ENCODE measurements around the gene RBP5. TPM values are rescaled to one million over a fixed set of nuclear protein-coding genes. Genes with fewer than 3 reads are reported as not detected.

RBP5 gene
- total RNA-seq, 1 experiment from 2014 or later: not detected

DNA sequence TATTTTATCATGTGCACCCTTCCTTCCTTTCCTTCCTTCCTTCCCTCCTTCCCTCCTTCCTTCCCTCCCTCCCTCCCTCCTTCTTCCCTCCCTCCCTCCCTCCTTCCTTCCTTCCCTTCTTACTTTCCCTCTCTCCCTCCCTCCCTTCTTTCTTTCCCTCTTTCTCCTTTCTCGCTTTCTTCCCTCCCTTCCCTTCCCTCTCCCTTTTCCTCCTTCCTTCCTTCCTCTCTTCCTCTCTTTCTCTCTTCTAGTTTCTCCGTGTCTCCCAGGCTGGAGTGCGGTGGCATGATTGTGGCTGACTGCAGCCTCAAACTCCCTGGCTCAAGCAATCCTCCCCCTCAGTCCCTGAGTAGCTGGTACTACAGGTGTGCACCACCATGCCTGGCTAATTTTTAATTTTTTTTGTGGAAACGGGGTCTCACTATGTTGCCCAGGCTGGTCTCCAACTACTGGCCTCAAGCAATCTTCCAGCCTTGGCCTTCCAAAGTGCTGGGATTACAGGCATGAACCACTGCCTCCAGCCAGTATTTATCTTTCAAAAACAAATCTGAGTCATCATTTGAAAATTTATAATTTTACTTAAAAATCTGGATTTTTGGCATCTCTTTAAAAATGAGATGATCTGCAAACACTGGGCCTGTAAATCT lies 27.5 kb downstream of the RBP5 start:
- Histone ChIP-seq H3K27ac (ENCODE audit: low read depth, low read length, poor library complexity, severe bottlenecking) (no peak overlapping the region), H3K4me1 (ENCODE audit: insufficient read depth, low read length, poor library complexity, severe bottlenecking) (no peaks in the 10 kb centered on the region), H3K27me3 (replicated peaks; ENCODE audit: insufficient read depth, low read depth, low read length, poor library complexity) (no peaks in the 10 kb centered on the region), H3K9me3 (ENCODE audit: low read depth, low read length, poor library complexity, severe bottlenecking) (peaks cover 7% of the 10 kb centered on the region), H3K4me3 (ENCODE audit: low read depth, low read length, poor library complexity, severe bottlenecking) (no peak overlapping the region), H3K36me3 (ENCODE audit: insufficient read depth, low read length, poor library complexity, severe bottlenecking) (no peaks in the 10 kb centered on the region)
- BruUV-seq (replicated peaks): no TSS peak
- DNase-seq (ENCODE audit: low spot score): no peak
- POLR2A ChIA-PET (ENCODE audit: low non-redundant PET): no interaction called here
- intact Hi-C loops (cut with micrococcal nuclease; ENCODE audit: unreplicated experiment): no loop called here
- CTCF ChIA-PET: no interaction called here
- no peak for TF ChIP-seq EZH2 (IDR thresholded peaks at IDR 0.05; ENCODE audit: borderline replicate concordance, low read depth, low read length, poor library complexity, severe bottlenecking)
- TF ChIP-seq, protein P1, sequence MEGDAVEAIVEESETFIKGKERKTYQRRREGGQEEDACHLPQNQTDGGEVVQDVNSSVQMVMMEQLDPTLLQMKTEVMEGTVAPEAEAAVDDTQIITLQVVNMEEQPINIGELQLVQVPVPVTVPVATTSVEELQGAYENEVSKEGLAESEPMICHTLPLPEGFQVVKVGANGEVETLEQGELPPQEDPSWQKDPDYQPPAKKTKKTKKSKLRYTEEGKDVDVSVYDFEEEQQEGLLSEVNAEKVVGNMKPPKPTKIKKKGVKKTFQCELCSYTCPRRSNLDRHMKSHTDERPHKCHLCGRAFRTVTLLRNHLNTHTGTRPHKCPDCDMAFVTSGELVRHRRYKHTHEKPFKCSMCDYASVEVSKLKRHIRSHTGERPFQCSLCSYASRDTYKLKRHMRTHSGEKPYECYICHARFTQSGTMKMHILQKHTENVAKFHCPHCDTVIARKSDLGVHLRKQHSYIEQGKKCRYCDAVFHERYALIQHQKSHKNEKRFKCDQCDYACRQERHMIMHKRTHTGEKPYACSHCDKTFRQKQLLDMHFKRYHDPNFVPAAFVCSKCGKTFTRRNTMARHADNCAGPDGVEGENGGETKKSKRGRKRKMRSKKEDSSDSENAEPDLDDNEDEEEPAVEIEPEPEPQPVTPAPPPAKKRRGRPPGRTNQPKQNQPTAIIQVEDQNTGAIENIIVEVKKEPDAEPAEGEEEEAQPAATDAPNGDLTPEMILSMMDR (conservative IDR thresholded peaks at IDR 0.05; ENCODE audit: low read depth, low read length): no peak

DNA sequence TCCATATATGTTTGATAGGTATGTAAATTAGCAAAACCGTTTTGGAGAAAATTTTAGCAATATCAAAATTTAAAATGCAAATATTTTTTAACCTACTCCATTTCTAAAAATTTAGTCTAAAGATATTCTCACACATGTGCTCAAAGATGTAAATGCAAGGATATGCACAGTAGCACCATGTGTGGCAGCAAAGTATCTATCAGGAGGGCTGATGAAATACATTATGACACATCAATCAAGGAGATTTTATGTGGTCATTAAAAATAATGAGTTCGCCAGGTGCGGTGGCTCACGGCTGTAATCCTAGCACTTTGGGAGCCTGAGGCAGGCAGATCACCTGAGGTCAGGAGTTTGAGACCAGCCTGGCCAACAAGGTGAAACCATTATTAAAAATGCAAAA lies 28.4 kb downstream of the RBP5 start:
- POLR2A ChIA-PET (ENCODE audit: low non-redundant PET): no interaction called here
- intact Hi-C loops (cut with micrococcal nuclease; ENCODE audit: unreplicated experiment): no loop called here

DNA sequence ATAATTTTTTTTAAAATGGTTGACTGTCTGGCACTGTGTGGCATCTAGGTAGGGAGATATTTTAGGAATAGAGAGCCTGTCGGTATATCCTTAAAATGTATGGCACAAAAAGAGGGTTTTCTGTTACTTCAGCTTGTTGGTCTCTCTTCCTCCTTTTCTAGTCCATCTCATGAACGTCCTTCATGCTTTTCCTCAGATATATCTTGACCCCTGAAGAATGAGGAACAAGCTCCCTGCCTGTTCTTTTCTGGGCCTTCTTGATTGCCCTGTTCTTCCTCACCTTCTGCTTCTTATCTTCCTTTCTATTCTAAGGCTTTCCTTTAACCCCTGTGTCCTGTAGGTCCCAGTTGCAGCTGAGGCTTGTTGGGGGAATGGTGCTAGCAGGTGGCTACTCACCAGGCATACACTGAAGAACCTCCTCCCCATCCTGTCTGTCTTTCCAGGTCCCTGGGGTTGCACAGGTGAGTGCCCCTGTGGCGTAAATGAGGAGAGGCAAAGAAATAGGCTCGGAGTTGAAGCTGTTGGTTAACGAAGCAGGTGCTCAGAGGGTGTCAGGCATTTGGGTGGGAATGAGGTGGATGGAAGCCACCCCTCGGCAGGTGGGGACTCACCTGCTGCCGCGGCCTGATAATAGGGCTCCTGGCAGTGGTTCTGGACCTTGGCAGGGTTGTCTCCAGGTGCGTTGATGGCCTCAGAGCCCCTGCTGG lies 29.2 kb downstream of the RBP5 start:
- intact Hi-C loops (cut with micrococcal nuclease; ENCODE audit: unreplicated experiment): no loop called here

More for the DNA sequence above, 28.4 kb downstream of the RBP5 start:
- TF ChIP-seq, protein P1 (conservative IDR thresholded peaks at IDR 0.05; ENCODE audit: low read depth, low read length): no peak
- TF ChIP-seq EZH2 (IDR thresholded peaks at IDR 0.05; ENCODE audit: borderline replicate concordance, low read depth, low read length, poor library complexity, severe bottlenecking): no peak
- Histone ChIP-seq H3K27ac (ENCODE audit: low read depth, low read length, poor library complexity, severe bottlenecking) (no peak overlapping the region), H3K9me3 (ENCODE audit: low read depth, low read length, poor library complexity, severe bottlenecking) (no peaks in the 10 kb centered on the region), H3K27me3 (replicated peaks; ENCODE audit: insufficient read depth, low read depth, low read length, poor library complexity) (no peaks in the 10 kb centered on the region), H3K4me1 (ENCODE audit: insufficient read depth, low read length, poor library complexity, severe bottlenecking) (no peaks in the 10 kb centered on the region), H3K4me3 (ENCODE audit: low read depth, low read length, poor library complexity, severe bottlenecking) (no peak overlapping the region), H3K36me3 (ENCODE audit: insufficient read depth, low read length, poor library complexity, severe bottlenecking) (no peaks in the 10 kb centered on the region)
- no TSS peak for BruUV-seq (replicated peaks)
- CTCF ChIA-PET: no interaction called here
- DNase-seq (ENCODE audit: low spot score): no peak

More for the DNA sequence above, 29.2 kb downstream of the RBP5 start:
- no TSS peak for BruUV-seq (replicated peaks)
- Histone ChIP-seq H3K4me3 (ENCODE audit: low read depth, low read length, poor library complexity, severe bottlenecking) (no peak overlapping the region), H3K4me1 (ENCODE audit: insufficient read depth, low read length, poor library complexity, severe bottlenecking) (no peaks in the 10 kb centered on the region), H3K27ac (ENCODE audit: low read depth, low read length, poor library complexity, severe bottlenecking) (no peak overlapping the region), H3K9me3 (ENCODE audit: low read depth, low read length, poor library complexity, severe bottlenecking) (no peaks in the 10 kb centered on the region), H3K36me3 (ENCODE audit: insufficient read depth, low read length, poor library complexity, severe bottlenecking) (no peaks in the 10 kb centered on the region), H3K27me3 (replicated peaks; ENCODE audit: insufficient read depth, low read depth, low read length, poor library complexity) (no peaks in the 10 kb centered on the region)
- POLR2A ChIA-PET (ENCODE audit: low non-redundant PET): no interaction called here
- DNase-seq (ENCODE audit: low spot score): no peak
- CTCF ChIA-PET: no interaction called here
- no peak for TF ChIP-seq EZH2 (IDR thresholded peaks at IDR 0.05; ENCODE audit: borderline replicate concordance, low read depth, low read length, poor library complexity, severe bottlenecking)
- TF ChIP-seq, protein P1 (conservative IDR thresholded peaks at IDR 0.05; ENCODE audit: low read depth, low read length): no peak

Measured in A673 (cell line).